ENCODE measurements around the gene ASH1L.
"Not testable (repeated sequence)": the region's sequence is repeated elsewhere in the genome, so short reads cannot be mapped to it uniquely, and the experiment has no call there.

Gene ASH1L

DNA sequence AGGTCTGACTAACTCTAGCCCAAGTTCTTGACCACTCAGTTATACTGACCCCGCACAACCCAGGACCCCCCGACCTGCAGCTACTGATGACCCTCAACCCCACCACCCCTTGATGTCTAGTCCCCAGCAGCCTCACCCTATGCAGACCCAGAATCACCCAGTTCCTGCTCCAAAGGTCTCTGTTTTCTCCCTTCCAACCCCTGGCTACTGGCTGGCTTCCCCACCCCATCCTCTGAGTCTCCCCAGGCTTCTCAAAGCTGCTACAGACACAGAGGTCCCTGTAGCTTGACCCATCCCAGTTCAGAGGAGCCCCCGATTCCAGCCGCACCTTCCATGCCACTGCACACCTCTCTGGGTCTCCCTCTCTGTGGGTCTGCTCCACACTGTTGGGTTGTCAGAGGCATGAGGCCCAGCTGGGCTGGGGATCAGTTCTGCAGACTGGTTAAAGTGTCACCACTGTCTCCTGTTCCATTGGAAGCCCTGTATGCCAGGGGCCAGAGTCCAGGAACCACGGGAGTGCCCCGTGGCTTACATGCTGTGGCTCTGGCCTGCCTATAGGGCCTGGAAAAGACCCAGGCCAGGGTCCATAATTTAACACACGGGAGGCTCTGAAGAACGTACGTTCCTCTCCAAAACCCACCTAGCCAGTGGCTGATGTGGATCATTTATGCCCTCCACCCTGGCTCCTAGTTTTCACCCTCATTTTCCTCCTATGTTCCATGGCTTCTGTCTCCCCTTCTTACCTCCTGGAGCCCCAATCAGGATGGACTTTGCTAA is 261.9 kb downstream of the ASH1L start:
- DNase-seq = no peak

DNA sequence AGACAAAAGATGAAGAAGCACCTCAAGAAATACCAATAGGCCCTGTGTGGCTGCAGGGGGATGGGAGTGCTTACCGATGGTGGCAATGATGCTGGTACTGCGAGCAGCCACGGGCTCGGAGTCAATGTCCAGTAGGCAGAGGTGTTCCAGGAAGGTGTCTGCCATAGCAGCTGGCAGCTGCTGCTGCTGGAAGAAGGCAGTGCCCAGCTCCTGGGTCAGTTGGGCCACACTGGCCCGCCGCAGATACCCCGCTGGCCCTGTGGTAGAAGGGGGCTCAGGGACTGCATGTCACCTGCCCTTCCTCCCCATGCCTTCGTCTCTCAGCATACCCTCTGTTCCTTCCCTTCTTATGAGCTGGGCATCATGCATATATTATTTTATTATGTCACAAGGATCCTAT is 262.6 kb downstream of the ASH1L start:
- no peak for DNase-seq

GRCh38 chr1:155297384-155297783 is 265.2 kb downstream of the ASH1L start:
- DNase-seq = no peak

DNA sequence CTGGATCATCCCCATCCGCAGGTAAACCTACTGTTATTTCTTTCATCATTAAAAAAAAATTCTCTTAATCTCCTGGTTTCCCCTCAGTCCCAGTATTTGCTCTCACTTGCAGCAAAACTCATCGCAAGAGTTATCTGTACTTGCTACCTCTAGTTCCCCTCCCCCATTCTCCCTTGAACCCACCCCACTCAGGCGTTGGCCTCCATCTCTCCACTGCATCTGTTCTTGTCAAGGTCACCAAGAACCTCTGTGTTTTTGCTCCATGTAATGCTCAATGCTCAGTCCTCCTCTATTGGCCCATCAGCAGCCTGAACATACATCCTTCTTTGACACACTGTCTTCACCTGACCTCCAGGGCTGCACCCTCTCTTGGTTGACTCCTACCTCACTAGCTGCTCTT is 265.9 kb downstream of the ASH1L start:
- no peak for DNase-seq

GRCh38 chr1:155295942-155296267 is 266.7 kb downstream of the ASH1L start:
- DNase-seq = no peak

- no peak for DNase-seq
These were observed 267.2 kb downstream of the ASH1L start for GRCh38 chr1:155295183-155295941.

- DNase-seq = no peak
These were observed 268.0 kb downstream of the ASH1L start for GRCh38 chr1:155294520-155295182.

- DNase-seq = no peak
These were observed 269.4 kb downstream of the ASH1L start for GRCh38 chr1:155293086-155293749.

DNA sequence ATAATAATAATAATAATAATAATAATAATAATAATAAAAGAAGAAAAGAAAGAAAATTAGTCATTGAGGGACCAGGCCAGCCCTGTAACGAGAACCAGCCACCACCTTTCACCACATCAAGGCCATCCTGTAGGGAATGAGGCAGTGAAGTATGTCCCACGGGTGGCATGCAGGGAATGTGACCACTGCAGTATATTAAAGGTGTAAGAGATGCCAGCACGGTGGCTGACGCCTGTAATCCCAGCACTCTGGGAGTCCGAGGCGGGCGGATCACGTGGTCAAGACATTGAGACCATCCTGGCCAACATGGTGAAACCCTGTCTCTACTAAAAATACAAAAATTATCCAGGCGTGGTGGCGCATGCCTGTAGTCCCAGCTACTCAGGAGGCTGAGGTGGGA is 271.6 kb downstream of the ASH1L start:
- not testable (repeated sequence) for DNase-seq

DNA sequence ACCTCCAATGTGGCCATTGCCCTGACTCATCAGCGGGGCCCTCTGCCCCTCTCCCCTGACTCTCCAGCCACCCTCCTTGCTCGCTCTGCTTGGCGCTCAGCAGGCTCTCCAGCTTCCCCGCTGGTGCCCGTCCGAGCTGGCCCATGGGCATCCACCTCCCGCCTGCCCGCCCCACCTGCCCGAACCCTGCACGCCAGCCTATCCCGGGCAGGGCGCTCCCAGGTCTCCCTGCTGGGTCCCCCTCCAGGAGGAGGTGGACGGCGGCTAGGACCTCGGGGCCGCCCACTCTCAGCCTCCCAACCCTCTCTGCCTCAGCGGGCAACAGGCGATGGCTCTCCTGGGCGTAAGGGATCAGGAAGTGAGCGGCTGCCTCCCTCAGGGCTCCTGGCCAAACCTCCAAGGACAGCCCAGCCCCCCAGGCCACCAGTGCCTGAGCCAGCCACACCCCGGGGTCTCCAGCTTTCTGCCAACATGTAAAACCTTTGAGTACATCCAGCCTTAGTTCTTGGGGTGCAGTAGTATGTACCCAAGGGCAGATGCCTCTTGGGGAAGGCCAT is 274.5 kb downstream of the ASH1L start:
- no peak for DNase-seq

DNA sequence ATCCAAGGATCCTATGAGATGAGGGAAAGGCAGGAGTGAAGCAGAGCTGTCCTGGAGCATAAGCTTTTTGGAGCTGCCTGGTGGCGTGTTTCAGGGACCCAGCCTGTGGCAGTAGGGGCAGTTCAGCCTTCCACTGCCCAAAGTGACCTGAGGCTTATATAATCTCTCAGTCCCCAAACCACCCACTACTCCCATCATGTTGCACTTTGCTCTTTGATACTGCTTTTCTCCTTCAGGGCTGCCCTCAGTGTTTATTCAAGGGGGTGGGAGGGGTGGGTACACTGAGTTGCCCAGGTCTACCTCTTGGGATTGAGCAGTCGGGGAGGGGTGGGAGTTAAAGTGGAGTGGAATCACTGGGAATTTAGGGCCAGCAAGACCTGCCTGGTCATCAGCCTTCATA is 276.1 kb downstream of the ASH1L start:
- no peak for DNase-seq

- no peak for DNase-seq
These were observed 277.0 kb downstream of the ASH1L start for GRCh38 chr1:155285631-155286044.
